HEK293 (cell line): ENCODE measurements around the gene IFNL1.

Experiments used
- CTCF ChIA-PET: fragments of 350-600 bp; formaldehyde crosslinking; extraction: SDS; loops from one replicate; lab custom pipeline; 2021; ENCODE audit warnings: antibody characterized with exemption; lab: Yijun Ruan, JAX
- POLR2A ChIA-PET: fragments of 300-600 bp; formaldehyde crosslinking; extraction: SDS; loops from one replicate; lab custom pipeline; 2020; ENCODE audit warnings: antibody characterized with exemption, inconsistent platforms; lab: Yijun Ruan, JAX
- H3K27ac ChIP-seq: fragments of 200-500 bp; sonication (Bioruptor generic); 2 replicates; pipeline ENCODE4 v1.5.1; 2014; ENCODE audit warnings: low read depth, low read length, control low read depth, inconsistent platforms; ENCODE audit errors: extremely low read depth
- H3K36me3 ChIP-seq, 2 experiments: fragments of 200-500 bp in 1 of 2; sonication (Bioruptor generic) in 1 of 2; 1 replicate in 1 of 2; 2 replicates in 1 of 2; pipeline ENCODE4 v1.5.1; 2014 to 2017; ENCODE audit warnings: inconsistent platforms in 2 of 2, low read length in 2 of 2; ENCODE audit not compliant: control insufficient read depth in 2 of 2, insufficient read depth in 1 of 2
- H3K4me1 ChIP-seq: fragments of 200-500 bp; sonication (Bioruptor generic); 2 replicates; pipeline ENCODE4 v1.5.1; 2014; ENCODE audit warnings: mild to moderate bottlenecking, low read length, inconsistent platforms; ENCODE audit not compliant: control insufficient read depth, insufficient read depth
- H3K4me3 ChIP-seq: 2 replicates; pipeline ENCODE4 v1.5.1; 2011; ENCODE audit warnings: low read depth, mild to moderate bottlenecking, control low read depth, low read length, moderate library complexity
- H3K9me3 ChIP-seq: fragments of 200-500 bp; sonication (Bioruptor generic); 2 replicates; pipeline ENCODE4 v1.5.1; 2014; ENCODE audit warnings: low read depth, low read length, inconsistent platforms; ENCODE audit not compliant: control insufficient read depth, insufficient read depth
- ATF2 ChIP-seq: fragments of 450-650 bp; formaldehyde crosslinking; IDR thresholded peaks from 2 replicates; pipeline ENCODE4 v1.5.1; 2016; ENCODE audit warnings: missing biosample characterization, missing genetic modification characterization, low read depth
- GFI1B ChIP-seq: fragments of 450-650 bp; formaldehyde crosslinking; IDR thresholded peaks from 2 replicates; pipeline ENCODE4 v1.5.1; 2016; ENCODE audit warnings: missing biosample characterization, missing genetic modification characterization
- KLF1 ChIP-seq: fragments of 450-650 bp; formaldehyde crosslinking; IDR thresholded peaks from 2 replicates; pipeline ENCODE4 v1.5.1; 2016; ENCODE audit warnings: missing biosample characterization, missing genetic modification characterization
- PRDM1 ChIP-seq: fragments of 450-650 bp; formaldehyde crosslinking; IDR thresholded peaks from 2 replicates; pipeline ENCODE4; 2016; ENCODE audit warnings: missing biosample characterization, missing genetic modification characterization
- ZBTB21 ChIP-seq: fragments of 450-650 bp; formaldehyde crosslinking; IDR thresholded peaks from 2 replicates; pipeline ENCODE4 v1.5.1; 2017; ENCODE audit warnings: missing biosample characterization, missing genetic modification characterization
- ZNF138 ChIP-seq: fragments of 450-650 bp; formaldehyde crosslinking; IDR thresholded peaks from 2 replicates; pipeline ENCODE4 v1.5.1; 2016; ENCODE audit warnings: missing biosample characterization, missing genetic modification characterization, borderline replicate concordance
- ZNF19 ChIP-seq: fragments of 450-650 bp; formaldehyde crosslinking; IDR thresholded peaks from 2 replicates; pipeline ENCODE4; 2016; ENCODE audit warnings: missing biosample characterization, missing genetic modification characterization, low read depth
- ZNF223 ChIP-seq: fragments of 450-650 bp; formaldehyde crosslinking; IDR thresholded peaks from 2 replicates; pipeline ENCODE4 v1.5.1; 2016; ENCODE audit warnings: missing biosample characterization, missing genetic modification characterization
- ZNF341 ChIP-seq: fragments of 450-650 bp; formaldehyde crosslinking; IDR thresholded peaks from 2 replicates; pipeline ENCODE4; 2016; ENCODE audit warnings: low read depth, missing biosample characterization, missing genetic modification characterization
- ZNF366 ChIP-seq: fragments of 450-650 bp; formaldehyde crosslinking; conservative IDR thresholded peaks from 2 replicates; pipeline ENCODE4 v1.5.1; 2016; ENCODE audit warnings: missing biosample characterization, missing genetic modification characterization
- ZNF394 ChIP-seq: fragments of 450-650 bp; formaldehyde crosslinking; IDR thresholded peaks from 2 replicates; pipeline ENCODE4 v1.5.1; 2016; ENCODE audit warnings: missing biosample characterization, missing genetic modification characterization, mild to moderate bottlenecking, moderate library complexity, borderline replicate concordance
- ZNF560 ChIP-seq: fragments of 450-650 bp; formaldehyde crosslinking; IDR thresholded peaks from 2 replicates; pipeline ENCODE4 v1.5.1; 2017; ENCODE audit warnings: missing biosample characterization, missing genetic modification characterization, borderline replicate concordance
- ZNF600 ChIP-seq: fragments of 450-650 bp; formaldehyde crosslinking; IDR thresholded peaks from 2 replicates; pipeline ENCODE4 v1.5.1; 2016; ENCODE audit warnings: missing biosample characterization, missing genetic modification characterization
- ZNF621 ChIP-seq: fragments of 450-650 bp; formaldehyde crosslinking; IDR thresholded peaks from 2 replicates; pipeline ENCODE4 v1.5.1; 2017; ENCODE audit warnings: missing biosample characterization, missing genetic modification characterization
- ZNF704 ChIP-seq: fragments of 450-650 bp; formaldehyde crosslinking; IDR thresholded peaks from 2 replicates; pipeline ENCODE4 v1.5.1; 2016; ENCODE audit warnings: missing biosample characterization, missing genetic modification characterization
- ZNF777 ChIP-seq: fragments of 450-650 bp; formaldehyde crosslinking; IDR thresholded peaks from 2 replicates; pipeline ENCODE4 v1.5.1; 2017; ENCODE audit warnings: missing biosample characterization, missing genetic modification characterization, borderline replicate concordance
- TF ChIP-seq, protein P1 (sequence below): fragments of 450-650 bp; formaldehyde crosslinking; IDR thresholded peaks from 2 replicates; pipeline ENCODE4 v1.5.1; 2016; ENCODE audit warnings: missing biosample characterization, missing genetic modification characterization
- TF ChIP-seq, protein P2 (sequence below): fragments of 450-650 bp; formaldehyde crosslinking; IDR thresholded peaks from 2 replicates; pipeline ENCODE4 v1.5.1; 2016; ENCODE audit warnings: missing biosample characterization, missing genetic modification characterization
- TF ChIP-seq, protein P3 (sequence below): fragments of 450-650 bp; formaldehyde crosslinking; IDR thresholded peaks from 2 replicates; pipeline ENCODE4 v1.5.1; 2016; ENCODE audit warnings: missing biosample characterization, missing genetic modification characterization

IFNL1 gene

DNA sequence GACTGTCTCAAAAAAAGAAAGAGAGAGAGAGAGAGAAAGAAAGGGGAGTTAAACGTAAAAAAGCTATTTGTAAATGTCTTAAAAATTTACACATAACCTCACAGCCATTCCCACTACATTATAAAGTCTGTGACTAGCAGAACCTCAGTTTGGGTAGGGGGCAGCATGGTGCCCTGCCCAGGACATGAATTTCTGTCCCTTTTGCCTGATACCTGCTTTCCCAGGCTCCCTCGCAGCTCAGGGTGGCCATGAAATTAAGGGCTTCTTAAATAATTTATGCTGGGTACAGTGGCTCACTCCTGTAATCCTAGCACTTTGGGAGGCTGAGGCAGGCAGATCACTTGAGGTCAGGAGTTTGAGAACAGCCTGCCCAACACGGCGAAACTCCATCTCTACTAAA, 4.8 kb downstream of the IFNL1 start:
- Histone ChIP-seq H3K4me3 (no peak overlapping the region), H3K27ac (no peak overlapping the region), H3K4me1 (peaks cover 12% of the 10 kb centered on the region), H3K36me3 (no peaks in the 10 kb centered on the region), H3K9me3 (no peaks in the 10 kb centered on the region)
- ChIA-PET POLR2A (interaction anchor here (0.7 kb wide), 1 partner anchor 795 kb away, joined by 5 read pairs; no protein-coding TSS in a partner anchor), CTCF (interaction anchor here (0.6 to 1.4 kb wide), 3 partner anchors 19 to 251 kb away, joined by 3 to 7 read pairs (median 4); no protein-coding TSS in a partner anchor)
- TF ChIP-seq KLF1 (tag by site-specific recombination) (no peak), ZNF621 (tag by site-specific recombination) (no peak)
- TF ChIP-seq, protein P1, sequence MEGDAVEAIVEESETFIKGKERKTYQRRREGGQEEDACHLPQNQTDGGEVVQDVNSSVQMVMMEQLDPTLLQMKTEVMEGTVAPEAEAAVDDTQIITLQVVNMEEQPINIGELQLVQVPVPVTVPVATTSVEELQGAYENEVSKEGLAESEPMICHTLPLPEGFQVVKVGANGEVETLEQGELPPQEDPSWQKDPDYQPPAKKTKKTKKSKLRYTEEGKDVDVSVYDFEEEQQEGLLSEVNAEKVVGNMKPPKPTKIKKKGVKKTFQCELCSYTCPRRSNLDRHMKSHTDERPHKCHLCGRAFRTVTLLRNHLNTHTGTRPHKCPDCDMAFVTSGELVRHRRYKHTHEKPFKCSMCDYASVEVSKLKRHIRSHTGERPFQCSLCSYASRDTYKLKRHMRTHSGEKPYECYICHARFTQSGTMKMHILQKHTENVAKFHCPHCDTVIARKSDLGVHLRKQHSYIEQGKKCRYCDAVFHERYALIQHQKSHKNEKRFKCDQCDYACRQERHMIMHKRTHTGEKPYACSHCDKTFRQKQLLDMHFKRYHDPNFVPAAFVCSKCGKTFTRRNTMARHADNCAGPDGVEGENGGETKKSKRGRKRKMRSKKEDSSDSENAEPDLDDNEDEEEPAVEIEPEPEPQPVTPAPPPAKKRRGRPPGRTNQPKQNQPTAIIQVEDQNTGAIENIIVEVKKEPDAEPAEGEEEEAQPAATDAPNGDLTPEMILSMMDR (tag by site-specific recombination): peak; percentile 12; the same call in 1 of the 2 replicates

DNA sequence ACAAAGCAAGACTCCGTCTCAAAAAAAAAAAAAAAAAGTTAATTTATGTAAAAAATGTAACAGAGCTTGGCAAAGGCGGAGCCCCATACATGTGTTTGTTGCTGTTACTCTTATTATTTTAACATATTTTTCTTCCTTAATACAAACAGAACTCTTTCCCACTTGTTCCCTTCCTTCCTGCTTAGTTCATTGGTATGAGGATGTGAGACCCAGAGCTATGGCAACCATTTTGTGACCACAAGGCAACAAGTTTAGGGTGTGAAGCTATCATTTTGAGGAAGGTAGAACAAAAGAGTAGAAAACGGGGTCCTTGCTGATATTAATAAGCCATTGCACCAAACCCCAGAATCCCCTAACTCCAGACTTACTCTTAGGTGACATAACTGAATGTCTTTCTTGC, 5.4 kb downstream of the IFNL1 start:
- POLR2A ChIA-PET: interaction anchor here (0.7 kb wide), 1 partner anchor 795 kb away, joined by 5 read pairs; no protein-coding TSS in a partner anchor
- no peak for TF ChIP-seq ZNF366 (tag by site-specific recombination)
- TF ChIP-seq ZNF223 (tag by site-specific recombination): no peak
- no peak for TF ChIP-seq ZNF560
- TF ChIP-seq, protein P2, sequence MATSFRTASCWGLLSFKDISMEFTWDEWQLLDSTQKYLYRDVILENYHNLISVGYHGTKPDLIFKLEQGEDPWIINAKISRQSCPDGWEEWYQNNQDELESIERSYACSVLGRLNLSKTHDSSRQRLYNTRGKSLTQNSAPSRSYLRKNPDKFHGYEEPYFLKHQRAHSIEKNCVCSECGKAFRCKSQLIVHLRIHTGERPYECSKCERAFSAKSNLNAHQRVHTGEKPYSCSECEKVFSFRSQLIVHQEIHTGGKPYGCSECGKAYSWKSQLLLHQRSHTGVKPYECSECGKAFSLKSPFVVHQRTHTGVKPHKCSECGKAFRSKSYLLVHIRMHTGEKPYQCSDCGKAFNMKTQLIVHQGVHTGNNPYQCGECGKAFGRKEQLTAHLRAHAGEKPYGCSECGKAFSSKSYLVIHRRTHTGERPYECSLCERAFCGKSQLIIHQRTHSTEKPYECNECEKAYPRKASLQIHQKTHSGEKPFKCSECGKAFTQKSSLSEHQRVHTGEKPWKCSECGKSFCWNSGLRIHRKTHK (tag by site-specific recombination): no peak
- TF ChIP-seq, all 188 proteins: peak for 0
- no peak overlapping the region for H3K4me3 ChIP-seq
- peaks cover 0 to 2% of the 10 kb centered on the region in 2 experiments; a peak in 1 of 3 replicates for H3K36me3 ChIP-seq
- CTCF ChIA-PET: interaction anchor here (0.6 to 1.0 kb wide), 2 partner anchors 19 to 250 kb away, joined by 4 to 7 read pairs; no protein-coding TSS in a partner anchor
- H3K27ac ChIP-seq: no peak overlapping the region
- H3K4me1 ChIP-seq: peaks cover 17% of the 10 kb centered on the region
- H3K9me3 ChIP-seq: no peaks in the 10 kb centered on the region

DNA sequence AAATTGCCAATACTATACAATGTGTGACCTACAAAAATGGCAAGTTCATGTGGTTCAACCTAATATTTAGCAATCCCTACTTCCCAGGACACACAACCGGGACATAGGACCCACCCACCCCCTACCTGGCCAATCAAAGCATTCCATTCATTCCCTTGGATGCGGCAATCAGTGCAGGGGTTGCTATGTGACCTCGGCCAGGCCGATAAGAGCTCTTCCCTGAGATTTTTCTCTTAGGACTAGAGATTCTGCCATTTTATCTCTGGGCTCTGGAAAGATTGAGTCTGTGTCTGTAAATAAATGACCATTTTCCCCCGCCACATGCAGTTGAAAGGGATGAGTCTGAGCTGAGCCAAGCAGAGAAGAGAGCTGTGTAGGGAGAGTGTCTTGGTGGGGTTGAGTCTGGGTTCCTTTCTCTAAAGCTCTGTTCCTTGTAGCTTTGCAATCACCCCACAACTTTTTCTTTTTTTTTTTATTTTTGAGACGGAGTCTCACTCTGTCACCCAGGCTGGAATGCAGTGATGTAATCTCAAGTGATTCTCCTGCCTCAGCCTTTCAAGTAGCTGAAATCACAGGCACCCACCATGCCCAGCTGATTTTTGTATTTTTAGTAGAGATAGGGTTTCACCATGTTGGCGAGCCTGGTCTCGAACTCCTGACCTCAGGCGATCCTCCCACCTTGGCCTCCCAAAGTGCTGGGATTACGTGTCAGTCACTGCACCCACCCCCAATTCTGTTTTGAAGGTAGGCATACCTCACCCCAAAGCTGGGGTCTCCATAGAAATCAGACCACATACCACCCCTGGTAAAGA, 7.4 kb downstream of the IFNL1 start:
- ChIA-PET CTCF (interaction anchor here (0.6 to 2.4 kb wide), 11 partner anchors 10 to 556 kb away, joined by 3 to 9 read pairs (median 3); no protein-coding TSS in a partner anchor), POLR2A (interaction anchor here (0.6 to 1.6 kb wide), 5 partner anchors 8 to 39 kb away, joined by 3 to 7 read pairs (median 4); partner anchors contain the start of genes LRFN1 and SAMD4B)
- no peak overlapping the region for H3K4me3 ChIP-seq
- TF ChIP-seq ZNF600 (0 out of 2 replicates have a peak, but pooled peaks have one; percentile 18), ZNF704 (tag by site-specific recombination) (0 out of 2 replicates have a peak, but pooled peaks have one; percentile 12), ZNF777 (tag by site-specific recombination) (no peak; the same call in 1 of the 2 replicates), ZNF19 (tag by site-specific recombination) (no peak), ZNF341 (tag by site-specific recombination) (no peak), ZNF394 (tag by site-specific recombination) (no peak), ZBTB21 (tag by site-specific recombination) (0 out of 2 replicates have a peak, but pooled peaks have one; percentile 22), ATF2 (tag by site-specific recombination) (peak; percentile 68; the same call in 1 of the 2 replicates), ZNF138 (tag by site-specific recombination) (no peak), PRDM1 (peak; percentile 64; the same call in 1 of the 2 replicates), GFI1B (tag by site-specific recombination) (peak; percentile 9; the same call in 1 of the 2 replicates)
- TF ChIP-seq, protein P3, sequence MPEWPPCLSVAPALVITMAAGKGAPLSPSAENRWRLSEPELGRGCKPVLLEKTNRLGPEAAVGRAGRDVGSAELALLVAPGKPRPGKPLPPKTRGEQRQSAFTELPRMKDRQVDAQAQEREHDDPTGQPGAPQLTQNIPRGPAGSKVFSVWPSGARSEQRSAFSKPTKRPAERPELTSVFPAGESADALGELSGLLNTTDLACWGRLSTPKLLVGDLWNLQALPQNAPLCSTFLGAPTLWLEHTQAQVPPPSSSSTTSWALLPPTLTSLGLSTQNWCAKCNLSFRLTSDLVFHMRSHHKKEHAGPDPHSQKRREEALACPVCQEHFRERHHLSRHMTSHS (tag by site-specific recombination): no peak

More for the DNA sequence above, 7.4 kb downstream of the IFNL1 start:
- Histone ChIP-seq H3K9me3 (no peaks in the 10 kb centered on the region), H3K4me1 (peaks cover 19% of the 10 kb centered on the region), H3K27ac (no peak overlapping the region), H3K36me3 (peaks cover 7 to 11% of the 10 kb centered on the region in 2 experiments; a peak in 2 of 3 replicates)
